HUES48 (cell line): ENCODE measurements around the gene RAI1.
"Not testable (repeated sequence)": the region's sequence is repeated elsewhere in the genome, so short reads cannot be mapped to it uniquely, and the experiment has no call there.

Source experiments
- H3K27ac ChIP-seq: one replicate; pipeline ENCODE4 v1.7.0; 2013; ENCODE audit warnings: low read depth, low read length, inconsistent platforms
- H3K27me3 ChIP-seq: 2 replicates; pipeline ENCODE4 v1.6.1; 2013; ENCODE audit warnings: mild to moderate bottlenecking, low read length; ENCODE audit not compliant: control insufficient read depth, insufficient read depth
- H3K36me3 ChIP-seq: 2 replicates; pipeline ENCODE4 v1.6.1; 2013; ENCODE audit warnings: low read length; ENCODE audit not compliant: control insufficient read depth, insufficient read depth
- H3K4me1 ChIP-seq: 2 replicates; pipeline ENCODE4 v1.6.1; 2013; ENCODE audit warnings: mild to moderate bottlenecking, low read length; ENCODE audit not compliant: control insufficient read depth, insufficient read depth
- H3K4me3 ChIP-seq: 2 replicates; pipeline ENCODE4 v1.5.1; 2013; ENCODE audit warnings: mild to moderate bottlenecking, low read depth, low read length
- H3K9ac ChIP-seq: 2 replicates; pipeline ENCODE4 v1.6.1; 2013; ENCODE audit warnings: mild to moderate bottlenecking, low read depth, low read length, moderate library complexity
- H3K9me3 ChIP-seq: 2 replicates; pipeline ENCODE4 v1.6.1; 2013; ENCODE audit warnings: low read length; ENCODE audit not compliant: control insufficient read depth, insufficient read depth

The RAI1 gene

GRCh38 chr17:17681187-17681743, at the start of gene RAI1:
TSS of gene RAI1 (plus strand) at chr17:17681458. CDS start at chr17:17792949, 111,491 bp downstream.
- Histone ChIP-seq H3K9me3 (no peaks in the 10 kb centered on the region), H3K27me3 (peaks cover 97% of the 10 kb centered on the region), H3K36me3 (no peaks in the 10 kb centered on the region), H3K4me3 (peak within 1 kb of the TSS; percentile 63; the same call in 1 of the 2 replicates), H3K4me1 (peaks cover 21% of the 10 kb centered on the region; the same call in 1 of the 2 replicates), H3K27ac (peak within 1 kb of the TSS; percentile 51), H3K9ac (no peak within 1 kb of the TSS)

- H3K4me1 ChIP-seq, H3K9me3 ChIP-seq, H3K27ac ChIP-seq, H3K4me3 ChIP-seq, H3K9ac ChIP-seq, H3K27me3 ChIP-seq, H3K36me3 ChIP-seq: not testable (repeated sequence)
Observed at GRCh38 chr17:17632690-17633089, 48.6 kb upstream of the RAI1 start.

GRCh38 chr17:17633310-17633709, 47.9 kb upstream of the RAI1 start:
- Histone ChIP-seq H3K36me3 (no peaks in the 10 kb centered on the region), H3K27ac (no peak overlapping the region), H3K4me3 (no peak overlapping the region), H3K9ac (no peak overlapping the region), H3K27me3 (no peaks in the 10 kb centered on the region), H3K9me3 (no peaks in the 10 kb centered on the region), H3K4me1 (0 out of 2 replicates have a peak, but pooled peaks cover under 1% of the 10 kb centered on the region)

GRCh38 chr17:17635126-17635525, 46.1 kb upstream of the RAI1 start:
- no peaks in the 10 kb centered on the region for H3K9me3 ChIP-seq
- no peaks in the 10 kb centered on the region for H3K27me3 ChIP-seq
- H3K27ac ChIP-seq: no peak overlapping the region
- H3K36me3 ChIP-seq: no peaks in the 10 kb centered on the region
- no peak overlapping the region for H3K4me3 ChIP-seq
- no peak overlapping the region for H3K9ac ChIP-seq
- 0 out of 2 replicates have a peak, but pooled peaks cover 7% of the 10 kb centered on the region for H3K4me1 ChIP-seq

DNA sequence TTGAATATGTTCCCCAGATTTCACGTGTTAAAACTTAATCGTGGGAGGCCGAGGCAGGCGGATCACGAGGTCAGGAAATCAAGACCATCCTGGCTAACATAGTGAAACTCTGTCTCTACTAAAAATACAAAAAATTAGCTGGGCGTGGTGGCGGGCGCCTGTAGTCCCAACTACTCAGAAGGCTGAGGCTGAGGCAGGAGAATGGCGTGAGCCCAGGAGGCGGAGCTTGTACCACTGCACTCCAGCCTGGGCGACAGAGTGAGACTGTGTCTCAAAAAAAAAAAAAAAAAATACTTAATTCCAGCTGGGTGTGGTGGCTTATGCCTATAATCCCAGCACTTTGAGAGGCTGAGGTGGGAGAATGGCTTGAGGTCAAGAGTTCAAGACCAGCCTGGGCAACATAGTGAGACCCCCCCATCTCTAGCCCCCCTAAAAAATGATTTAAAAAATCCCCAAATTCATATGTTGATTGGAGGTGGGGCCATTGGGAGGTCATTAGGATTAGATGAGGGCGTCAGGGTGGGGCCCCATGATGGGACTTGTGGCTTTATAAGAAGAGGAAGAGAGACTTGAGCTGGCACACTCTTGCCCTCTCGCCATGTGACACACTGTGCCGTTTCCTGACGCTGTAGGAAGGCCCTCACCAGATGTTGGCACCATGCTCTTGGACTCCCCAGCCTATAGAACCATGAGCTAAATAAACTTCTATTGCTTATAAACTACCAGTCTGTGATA, 45.6 kb upstream of the RAI1 start:
- not testable (repeated sequence) for H3K36me3 ChIP-seq, H3K4me3 ChIP-seq, H3K27ac ChIP-seq, H3K4me1 ChIP-seq, H3K9ac ChIP-seq, H3K27me3 ChIP-seq, H3K9me3 ChIP-seq

GRCh38 chr17:17636272-17636885, 44.9 kb upstream of the RAI1 start:
- Histone ChIP-seq H3K4me3 (no peak overlapping the region), H3K9me3 (no peaks in the 10 kb centered on the region), H3K27me3 (no peaks in the 10 kb centered on the region), H3K27ac (no peak overlapping the region), H3K36me3 (no peaks in the 10 kb centered on the region), H3K4me1 (0 out of 2 replicates have a peak, but pooled peaks cover 7% of the 10 kb centered on the region), H3K9ac (no peak overlapping the region)

DNA sequence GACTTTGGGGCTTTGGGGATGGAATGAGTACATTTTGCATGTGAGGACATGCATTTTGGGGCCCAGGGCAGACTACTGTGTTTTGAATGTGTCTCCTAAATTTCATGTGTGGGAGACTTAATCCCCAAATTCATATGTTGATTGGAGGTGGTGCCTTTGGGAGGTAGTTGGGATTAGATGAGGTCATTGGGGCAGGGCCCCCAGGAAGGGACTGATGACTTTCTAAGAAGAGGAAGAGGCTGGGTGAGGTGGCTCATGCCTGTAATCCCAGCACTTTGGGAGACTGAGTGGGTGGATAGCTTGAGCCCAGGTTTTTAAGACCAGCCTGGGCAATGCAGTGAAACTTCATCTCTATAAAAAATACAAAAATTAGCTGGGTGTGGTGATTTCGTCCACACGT, 42.8 kb upstream of the RAI1 start:
- H3K36me3 ChIP-seq: no peaks in the 10 kb centered on the region
- peak overlapping the region; percentile 32 for H3K27ac ChIP-seq
- no peak overlapping the region for H3K4me3 ChIP-seq
- H3K9ac ChIP-seq: no peak overlapping the region
- no peaks in the 10 kb centered on the region for H3K27me3 ChIP-seq
- 0 out of 2 replicates have a peak, but pooled peaks cover 7% of the 10 kb centered on the region for H3K4me1 ChIP-seq
- no peaks in the 10 kb centered on the region for H3K9me3 ChIP-seq

DNA sequence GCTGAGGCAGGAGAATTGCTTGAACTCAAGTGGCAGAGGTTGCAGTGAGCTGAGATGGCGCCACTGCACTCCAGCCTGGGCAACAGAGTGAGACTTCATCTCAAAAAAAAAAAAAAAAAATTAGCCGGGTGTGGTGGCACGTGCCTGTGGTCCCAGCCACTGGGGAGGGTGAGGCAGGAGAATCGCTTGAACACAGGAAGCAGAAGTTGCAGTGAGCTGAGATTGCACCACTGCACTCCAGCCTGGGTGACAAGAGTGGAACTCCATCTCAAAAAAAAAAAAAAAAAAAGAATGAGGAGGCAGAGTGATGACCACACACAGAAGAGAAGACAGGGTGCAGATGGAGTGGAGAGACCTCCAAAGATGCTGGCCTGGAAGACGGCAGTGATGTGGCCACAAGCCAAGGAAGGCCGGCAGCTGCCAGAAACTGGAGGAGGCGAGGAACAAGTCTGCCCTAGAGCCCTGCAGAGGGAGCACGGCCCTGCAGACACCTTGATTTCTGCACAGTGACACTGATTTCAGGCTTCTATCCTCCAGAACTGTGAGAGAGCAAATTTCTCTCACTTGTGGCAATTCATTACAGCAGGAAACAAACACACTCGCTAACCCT, 41.5 kb upstream of the RAI1 start:
- not testable (repeated sequence) for H3K9ac ChIP-seq, H3K27ac ChIP-seq, H3K4me1 ChIP-seq, H3K36me3 ChIP-seq, H3K4me3 ChIP-seq, H3K9me3 ChIP-seq, H3K27me3 ChIP-seq

- H3K9ac ChIP-seq: no peak overlapping the region
- peaks cover 4% of the 10 kb centered on the region; the same call in 1 of the 2 replicates for H3K9me3 ChIP-seq
- H3K36me3 ChIP-seq: no peaks in the 10 kb centered on the region
- H3K4me1 ChIP-seq: 0 out of 2 replicates have a peak, but pooled peaks cover 7% of the 10 kb centered on the region
- no peak overlapping the region for H3K4me3 ChIP-seq
- H3K27ac ChIP-seq: no peak overlapping the region
- no peaks in the 10 kb centered on the region for H3K27me3 ChIP-seq
Observed at GRCh38 chr17:17641621-17642409, 39.4 kb upstream of the RAI1 start.

- H3K27ac ChIP-seq, H3K4me1 ChIP-seq, H3K36me3 ChIP-seq, H3K4me3 ChIP-seq, H3K9ac ChIP-seq, H3K9me3 ChIP-seq, H3K27me3 ChIP-seq: not testable (repeated sequence)
Observed at GRCh38 chr17:17645148-17645547, 36.1 kb upstream of the RAI1 start.
